ENCODE measurements around the gene WDFY1. TPM values are rescaled to one million over a fixed set of nuclear protein-coding genes. Genes with fewer than 3 reads are reported as not detected.

Gene WDFY1
- total RNA-seq, 3 donors from 2014 or later, result 49.0 to 66.7 (median 65.8) TPM

GRCh38 chr2:223900531-223900930 is 44.6 kb downstream of the WDFY1 start:
- intact Hi-C loops (cut with DNase I, micrococcal nuclease), result no loop called here
- TF ChIP-seq CTCF (IDR thresholded peaks at IDR 0.05), result no peak
- DNase-seq (no peak), ATAC-seq (no peak)
- Histone ChIP-seq H3K36me3 (ENCODE audit: low read depth) (peaks cover 4% of the 10 kb centered on the region), H3K9me3 (no peaks in the 10 kb centered on the region), H3K4me3 (no peak overlapping the region), H3K4me1 (ENCODE audit: low read depth) (no peaks in the 10 kb centered on the region)

GRCh38 chr2:223900066-223900465 is 45.1 kb downstream of the WDFY1 start:
- no peaks in the 10 kb centered on the region for H3K9me3 ChIP-seq
- intact Hi-C loops (cut with DNase I, micrococcal nuclease), result no loop called here
- no peaks in the 10 kb centered on the region for H3K4me1 ChIP-seq (ENCODE audit: low read depth)
- ATAC-seq (no peak), DNase-seq (no peak)
- H3K4me3 ChIP-seq, result no peak overlapping the region
- no peak for TF ChIP-seq CTCF (IDR thresholded peaks at IDR 0.05)
- H3K36me3 ChIP-seq (ENCODE audit: low read depth), result peaks cover 4% of the 10 kb centered on the region

GRCh38 chr2:223897669-223898330 is 47.3 kb downstream of the WDFY1 start:
- H3K36me3 ChIP-seq (ENCODE audit: low read depth), result peaks cover 4% of the 10 kb centered on the region
- no peak for TF ChIP-seq CTCF (IDR thresholded peaks at IDR 0.05)
- DNase-seq (no peak), ATAC-seq (no peak)
- no peaks in the 10 kb centered on the region for H3K4me1 ChIP-seq (ENCODE audit: low read depth)
- no peak overlapping the region for H3K4me3 ChIP-seq
- intact Hi-C loops (cut with DNase I, micrococcal nuclease), result no loop called here
- no peaks in the 10 kb centered on the region for H3K9me3 ChIP-seq

GRCh38 chr2:223896833-223897311 is 48.3 kb downstream of the WDFY1 start:
- Histone ChIP-seq H3K36me3 (ENCODE audit: low read depth) (peaks cover 4% of the 10 kb centered on the region), H3K9me3 (no peaks in the 10 kb centered on the region), H3K4me1 (ENCODE audit: low read depth) (no peaks in the 10 kb centered on the region), H3K4me3 (no peak overlapping the region)
- intact Hi-C loops (cut with DNase I, micrococcal nuclease), result no loop called here
- no peak for TF ChIP-seq CTCF (IDR thresholded peaks at IDR 0.05)
- ATAC-seq, result peak; percentile 13
- DNase-seq, result no peak

GRCh38 chr2:223894968-223895367 is 50.2 kb downstream of the WDFY1 start:
- Histone ChIP-seq H3K4me3 (no peak overlapping the region), H3K36me3 (ENCODE audit: low read depth) (no peaks in the 10 kb centered on the region), H3K9me3 (no peaks in the 10 kb centered on the region), H3K4me1 (ENCODE audit: low read depth) (no peaks in the 10 kb centered on the region)
- ATAC-seq (peak; percentile 35), DNase-seq (no peak)
- no peak for TF ChIP-seq CTCF (IDR thresholded peaks at IDR 0.05)
- intact Hi-C loops (cut with DNase I, micrococcal nuclease), result no loop called here
